ENCODE data around the gene SLC35F1. TPM values are rescaled to one million over a fixed set of nuclear protein-coding genes. Genes with fewer than 3 reads are reported as not detected.
A peak's percentile ranks its signal among the peaks of the same experiment; 100 is the strongest.

SLC35F1 gene
- total RNA-seq, 1 experiment from 2014 or later: not detected

GRCh38 chr6:118285791-118286190, 378.7 kb downstream of the SLC35F1 start:
- H3K4me1 Mint-ChIP-seq (ENCODE audit: insufficient read depth, unreplicated experiment): peaks cover 5% of the 10 kb centered on the region
- no peaks in the 10 kb centered on the region for H3K9me3 Mint-ChIP-seq (ENCODE audit: unreplicated experiment)
- DNase-seq (ENCODE audit: unreplicated experiment): no peak
- no peaks in the 10 kb centered on the region for H3K36me3 Mint-ChIP-seq (ENCODE audit: insufficient read depth, unreplicated experiment)
- no peak overlapping the region for H3K27ac Mint-ChIP-seq (ENCODE audit: low read depth, unreplicated experiment)
- BruUV-seq (replicated peaks): no TSS peak
- CTCF ChIA-PET: interaction anchor here (0.5 to 5.8 kb wide), 23 partner anchors 10 to 1004 kb away, joined by 3 to 45 read pairs (median 4); no protein-coding TSS in a partner anchor
- TF ChIP-seq, protein P1, sequence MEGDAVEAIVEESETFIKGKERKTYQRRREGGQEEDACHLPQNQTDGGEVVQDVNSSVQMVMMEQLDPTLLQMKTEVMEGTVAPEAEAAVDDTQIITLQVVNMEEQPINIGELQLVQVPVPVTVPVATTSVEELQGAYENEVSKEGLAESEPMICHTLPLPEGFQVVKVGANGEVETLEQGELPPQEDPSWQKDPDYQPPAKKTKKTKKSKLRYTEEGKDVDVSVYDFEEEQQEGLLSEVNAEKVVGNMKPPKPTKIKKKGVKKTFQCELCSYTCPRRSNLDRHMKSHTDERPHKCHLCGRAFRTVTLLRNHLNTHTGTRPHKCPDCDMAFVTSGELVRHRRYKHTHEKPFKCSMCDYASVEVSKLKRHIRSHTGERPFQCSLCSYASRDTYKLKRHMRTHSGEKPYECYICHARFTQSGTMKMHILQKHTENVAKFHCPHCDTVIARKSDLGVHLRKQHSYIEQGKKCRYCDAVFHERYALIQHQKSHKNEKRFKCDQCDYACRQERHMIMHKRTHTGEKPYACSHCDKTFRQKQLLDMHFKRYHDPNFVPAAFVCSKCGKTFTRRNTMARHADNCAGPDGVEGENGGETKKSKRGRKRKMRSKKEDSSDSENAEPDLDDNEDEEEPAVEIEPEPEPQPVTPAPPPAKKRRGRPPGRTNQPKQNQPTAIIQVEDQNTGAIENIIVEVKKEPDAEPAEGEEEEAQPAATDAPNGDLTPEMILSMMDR (IDR thresholded peaks at IDR 0.05; ENCODE audit: unreplicated experiment): no peak
- intact Hi-C loops (cut with micrococcal nuclease): loop anchor here (2.0 to 10.0 kb wide), 2 partner anchors 679 to 825 kb away; no protein-coding TSS in a partner anchor
- no peak overlapping the region for H3K4me3 Mint-ChIP-seq (ENCODE audit: unreplicated experiment)
- H3K27me3 Mint-ChIP-seq (ENCODE audit: insufficient read depth, unreplicated experiment): peaks cover 11% of the 10 kb centered on the region
- POLR2A ChIA-PET: no interaction called here

GRCh38 chr6:118288355-118289124, 381.5 kb downstream of the SLC35F1 start:
- no peaks in the 10 kb centered on the region for H3K36me3 Mint-ChIP-seq (ENCODE audit: insufficient read depth, unreplicated experiment)
- CTCF ChIA-PET: interaction anchor here (1.2 kb wide), 1 partner anchor 70 kb away, joined by 5 read pairs; no protein-coding TSS in a partner anchor
- POLR2A ChIA-PET: no interaction called here
- intact Hi-C loops (cut with micrococcal nuclease): loop anchor here (1.0 to 10.0 kb wide), 6 partner anchors 221 to 676 kb away; no protein-coding TSS in a partner anchor
- BruUV-seq (replicated peaks): no TSS peak
- H3K27ac Mint-ChIP-seq (ENCODE audit: low read depth, unreplicated experiment): no peak overlapping the region
- peak; percentile 30 for DNase-seq (ENCODE audit: unreplicated experiment)
- no peaks in the 10 kb centered on the region for H3K27me3 Mint-ChIP-seq (ENCODE audit: insufficient read depth, unreplicated experiment)
- H3K9me3 Mint-ChIP-seq (ENCODE audit: unreplicated experiment): no peaks in the 10 kb centered on the region
- H3K4me3 Mint-ChIP-seq (ENCODE audit: unreplicated experiment): no peak overlapping the region
- peaks cover 5% of the 10 kb centered on the region for H3K4me1 Mint-ChIP-seq (ENCODE audit: insufficient read depth, unreplicated experiment)
- TF ChIP-seq, protein P1 (IDR thresholded peaks at IDR 0.05; ENCODE audit: unreplicated experiment): peak; percentile 30

- Mint-ChIP-seq H3K9me3 (ENCODE audit: unreplicated experiment) (no peaks in the 10 kb centered on the region), H3K27me3 (ENCODE audit: insufficient read depth, unreplicated experiment) (no peaks in the 10 kb centered on the region), H3K4me3 (ENCODE audit: unreplicated experiment) (no peak overlapping the region), H3K4me1 (ENCODE audit: insufficient read depth, unreplicated experiment) (peaks cover 5% of the 10 kb centered on the region), H3K36me3 (ENCODE audit: insufficient read depth, unreplicated experiment) (no peaks in the 10 kb centered on the region), H3K27ac (ENCODE audit: low read depth, unreplicated experiment) (no peak overlapping the region)
- ChIA-PET CTCF (interaction anchor here (0.9 to 1.5 kb wide), 4 partner anchors 9 to 328 kb away, joined by 3 to 11 read pairs (median 4); no protein-coding TSS in a partner anchor), POLR2A (no interaction called here)
- TF ChIP-seq, protein P1 (IDR thresholded peaks at IDR 0.05; ENCODE audit: unreplicated experiment): no peak
- intact Hi-C loops (cut with micrococcal nuclease): no loop called here
- BruUV-seq (replicated peaks): no TSS peak
- DNase-seq (ENCODE audit: unreplicated experiment): no peak
Observed at GRCh38 chr6:118292558-118292957, 385.5 kb downstream of the SLC35F1 start.

- no peak overlapping the region for H3K4me3 Mint-ChIP-seq (ENCODE audit: unreplicated experiment)
- POLR2A ChIA-PET: no interaction called here
- TF ChIP-seq, protein P1 (IDR thresholded peaks at IDR 0.05; ENCODE audit: unreplicated experiment): no peak
- no peaks in the 10 kb centered on the region for H3K27me3 Mint-ChIP-seq (ENCODE audit: insufficient read depth, unreplicated experiment)
- H3K4me1 Mint-ChIP-seq (ENCODE audit: insufficient read depth, unreplicated experiment): no peaks in the 10 kb centered on the region
- no TSS peak for BruUV-seq (replicated peaks)
- no peaks in the 10 kb centered on the region for H3K9me3 Mint-ChIP-seq (ENCODE audit: unreplicated experiment)
- intact Hi-C loops (cut with micrococcal nuclease): no loop called here
- no peak overlapping the region for H3K27ac Mint-ChIP-seq (ENCODE audit: low read depth, unreplicated experiment)
- CTCF ChIA-PET: interaction anchor here (0.5 to 1.0 kb wide), 2 partner anchors 12 to 462 kb away, joined by 5 to 6 read pairs; no protein-coding TSS in a partner anchor
- DNase-seq (ENCODE audit: unreplicated experiment): no peak
- H3K36me3 Mint-ChIP-seq (ENCODE audit: insufficient read depth, unreplicated experiment): no peaks in the 10 kb centered on the region
Observed at GRCh38 chr6:118294906-118295305, 387.8 kb downstream of the SLC35F1 start.
